Measurements from ENCODE around the gene DHRSX. TPM values are rescaled to one million over a fixed set of nuclear protein-coding genes. Genes with fewer than 3 reads are reported as not detected.

Gene DHRSX
- total and polyA plus RNA-seq, 2 donors (not counting 3 experiments of a cell fraction or from before 2014, with no cell fraction given), result 27.1 to 37.7 TPM

DNA sequence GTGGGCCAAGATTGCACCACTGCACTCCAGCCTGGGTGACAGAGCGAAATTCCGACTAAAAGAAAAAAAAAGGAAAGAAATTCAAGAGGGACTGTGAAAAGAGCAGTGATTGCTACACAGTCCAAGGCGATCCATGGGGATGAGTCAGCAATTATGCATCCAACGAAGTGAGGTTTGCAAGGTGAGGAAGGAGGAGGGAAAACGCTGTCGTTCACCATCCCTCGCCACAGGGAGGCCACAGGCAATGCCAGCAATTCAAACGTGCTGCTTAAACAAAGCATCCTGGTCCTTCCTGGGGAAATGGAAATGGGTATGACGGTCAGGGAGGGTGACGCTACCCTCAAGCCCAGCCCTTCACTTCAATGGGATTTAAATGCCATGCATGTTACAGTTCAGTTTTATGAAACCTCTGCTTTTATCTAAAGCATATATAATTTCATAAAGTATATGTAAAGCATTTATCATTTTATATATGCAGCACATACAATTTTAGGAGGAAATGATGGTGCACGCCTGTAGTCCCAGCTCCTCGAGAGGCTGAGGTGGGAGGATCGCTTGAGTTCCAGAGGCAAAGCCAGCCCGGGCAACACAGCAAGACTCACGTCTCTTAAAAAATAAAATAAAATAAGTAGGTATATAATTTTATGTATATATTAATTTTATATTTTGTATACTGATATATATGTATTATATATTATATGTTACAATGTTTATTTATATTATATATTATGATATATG lies 108.7 kb downstream of the DHRSX start:
- no peak for FAIRE-seq
- Histone ChIP-seq H3K79me2 (ENCODE audit: control insufficient read depth, insufficient read depth, low read length) (no peaks in the 10 kb centered on the region), H2AFZ (ENCODE audit: low read depth, low read length) (no peak overlapping the region), H3K4me3 (replicated peaks in 1 of 3; ENCODE audit: insufficient read depth in 1 of 3, low read depth in 1 of 3, low read length in 3 of 3) (no peak overlapping the region), H3K9me1 (replicated peaks; ENCODE audit: control insufficient read depth, extremely low read depth, insufficient read depth, low read length) (no peaks in the 10 kb centered on the region), H3K9me3 (replicated peaks; ENCODE audit: control insufficient read depth, insufficient read depth, low read length) (peaks cover 4% of the 10 kb centered on the region), H3K4me1 (ENCODE audit: control insufficient read depth, extremely low read depth, insufficient read depth, low read length) (peaks cover 4% of the 10 kb centered on the region), H3K9ac (replicated peaks; ENCODE audit: extremely low read depth, insufficient read depth, low read length) (no peak overlapping the region), H3K36me3 (ENCODE audit: control insufficient read depth in 2 of 2, extremely low read depth in 1 of 2, insufficient read depth in 2 of 2, low read length in 2 of 2) (peaks cover 0 to 5% of the 10 kb centered on the region in 2 experiments), H3K27me3 (ENCODE audit: control insufficient read depth in 2 of 2, insufficient read depth in 2 of 2, low read length in 2 of 2) (no peaks in the 10 kb centered on the region), H3K4me2 (ENCODE audit: insufficient read depth, low read length) (no peak overlapping the region), H3K27ac (ENCODE audit: insufficient read depth, low read depth, low read length) (no peak overlapping the region), H4K20me1 (replicated peaks; ENCODE audit: control insufficient read depth, extremely low read depth, insufficient read depth, low read length) (no peaks in the 10 kb centered on the region)
- dilution Hi-C loops (cut with MboI; ENCODE audit: extremely low pct_ligation_motif_present, low sequenced_read_pairs), result no loop called here
- ChIA-PET CTCF (no interaction called here), POLR2A (no interaction called here)
- no TSS peak for BruUV-seq (replicated peaks)
- DNase-seq (ENCODE audit: low read depth, low spot score), result no peak
- intact Hi-C loops (cut with micrococcal nuclease), result no loop called here
- TF ChIP-seq MYC (IDR thresholded peaks at IDR 0.05; ENCODE audit: low read depth, low read length) (no peak), POLR2AphosphoS5 (IDR thresholded peaks at IDR 0.05; ENCODE audit: insufficient read depth, low read depth, low read length) (no peak), POLR2A (IDR thresholded peaks at IDR 0.05; ENCODE audit: low read depth, low read length) (no peak), FOS (IDR thresholded peaks at IDR 0.05; ENCODE audit: borderline replicate concordance, insufficient read depth, low read length) (no peak), MAX (IDR thresholded peaks at IDR 0.05; ENCODE audit: insufficient read depth, insufficient read length) (no peak), JUN (IDR thresholded peaks at IDR 0.05; ENCODE audit: borderline replicate concordance, insufficient read depth, insufficient read length, low read depth) (no peak), GATA2 (IDR thresholded peaks at IDR 0.05; ENCODE audit: insufficient read depth, insufficient read length, low read depth, low read length) (no peak), EZH2 (IDR thresholded peaks at IDR 0.05; ENCODE audit: borderline replicate concordance, low read depth, low read length, severe bottlenecking) (no peak)
- TF ChIP-seq, protein P1, sequence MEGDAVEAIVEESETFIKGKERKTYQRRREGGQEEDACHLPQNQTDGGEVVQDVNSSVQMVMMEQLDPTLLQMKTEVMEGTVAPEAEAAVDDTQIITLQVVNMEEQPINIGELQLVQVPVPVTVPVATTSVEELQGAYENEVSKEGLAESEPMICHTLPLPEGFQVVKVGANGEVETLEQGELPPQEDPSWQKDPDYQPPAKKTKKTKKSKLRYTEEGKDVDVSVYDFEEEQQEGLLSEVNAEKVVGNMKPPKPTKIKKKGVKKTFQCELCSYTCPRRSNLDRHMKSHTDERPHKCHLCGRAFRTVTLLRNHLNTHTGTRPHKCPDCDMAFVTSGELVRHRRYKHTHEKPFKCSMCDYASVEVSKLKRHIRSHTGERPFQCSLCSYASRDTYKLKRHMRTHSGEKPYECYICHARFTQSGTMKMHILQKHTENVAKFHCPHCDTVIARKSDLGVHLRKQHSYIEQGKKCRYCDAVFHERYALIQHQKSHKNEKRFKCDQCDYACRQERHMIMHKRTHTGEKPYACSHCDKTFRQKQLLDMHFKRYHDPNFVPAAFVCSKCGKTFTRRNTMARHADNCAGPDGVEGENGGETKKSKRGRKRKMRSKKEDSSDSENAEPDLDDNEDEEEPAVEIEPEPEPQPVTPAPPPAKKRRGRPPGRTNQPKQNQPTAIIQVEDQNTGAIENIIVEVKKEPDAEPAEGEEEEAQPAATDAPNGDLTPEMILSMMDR (IDR thresholded peaks at IDR 0.05; ENCODE audit: extremely low read depth in 1 of 2, insufficient read depth in 1 of 2, low read depth in 1 of 2, low read length in 2 of 2), result no peak

All from endothelial cell of umbilical vein (primary cell).